Hepatocyte (in vitro differentiated cells): ENCODE data around the gene TAF5. TPM values are rescaled to one million over a fixed set of nuclear protein-coding genes. Genes with fewer than 3 reads are reported as not detected.

Source experiments
- DNase-seq: peaks from one replicate; pipeline ENCODE4 v3.0.0-alpha.2; 2016; ENCODE audit warnings: low spot score
- H2AFZ ChIP-seq: fragments of 200-600 bp; sonication (generic); 2 replicates; pipeline ENCODE4 v1.6.0; 2016; ENCODE audit warnings: antibody characterized with exemption, mild to moderate bottlenecking
- H3K27ac ChIP-seq: fragments of 200-600 bp; sonication (generic); 2 replicates; pipeline ENCODE4 v1.5.1; 2016; ENCODE audit warnings: mild to moderate bottlenecking
- H3K27me3 ChIP-seq: fragments of 200-600 bp; sonication (generic); 2 replicates; pipeline ENCODE4 v1.6.1; 2016
- H3K36me3 ChIP-seq: fragments of 200-600 bp; sonication (generic); replicated peaks from 2 replicates; pipeline ENCODE4 v1.5.1; 2016; ENCODE audit warnings: low read depth; ENCODE audit not compliant: insufficient read depth
- H3K4me1 ChIP-seq: fragments of 200-600 bp; sonication (generic); 2 replicates; pipeline ENCODE4 v1.5.1; 2016; ENCODE audit warnings: mild to moderate bottlenecking, moderate library complexity; ENCODE audit not compliant: insufficient read depth
- H3K4me2 ChIP-seq: fragments of 200-600 bp; sonication (generic); 2 replicates; pipeline ENCODE4 v1.6.0; 2016
- H3K4me3 ChIP-seq: fragments of 200-600 bp; sonication (generic); 2 replicates; pipeline ENCODE4 v1.5.1; 2016; ENCODE audit warnings: mild to moderate bottlenecking
- H3K79me2 ChIP-seq: fragments of 200-600 bp; sonication (generic); 2 replicates; pipeline ENCODE4 v1.6.0; 2017; ENCODE audit warnings: mild to moderate bottlenecking
- H3K9me2 ChIP-seq: fragments of 200-600 bp; sonication (generic); replicated peaks from 2 replicates; pipeline ENCODE4 v1.6.0; 2017; ENCODE audit warnings: mild to moderate bottlenecking; ENCODE audit not compliant: insufficient read depth
- H3K9me3 ChIP-seq: fragments of 200-600 bp; sonication (generic); 2 replicates; pipeline ENCODE4 v1.5.1; 2016; ENCODE audit warnings: low read depth, mild to moderate bottlenecking
- H4K20me1 ChIP-seq: fragments of 200-600 bp; sonication (generic); 2 replicates; pipeline ENCODE4 v1.6.0; 2016; ENCODE audit warnings: mild to moderate bottlenecking; ENCODE audit not compliant: insufficient read depth, poor library complexity, severe bottlenecking
- CTCF ChIP-seq: fragments of 200-600 bp; sonication (generic); IDR thresholded peaks from 2 replicates; pipeline ENCODE4 v1.5.1; 2016; ENCODE audit warnings: antibody characterized with exemption, mild to moderate bottlenecking; ENCODE audit not compliant: poor library complexity
- EZH2 ChIP-seq: fragments of 200-600 bp; sonication (generic); IDR thresholded peaks from 2 replicates; pipeline ENCODE4 v1.6.1; 2016; ENCODE audit warnings: antibody characterized with exemption, mild to moderate bottlenecking, borderline replicate concordance
- EZH2phosphoT487 ChIP-seq: fragments of 200-600 bp; sonication (generic); IDR thresholded peaks from one replicate; pipeline ENCODE4 v1.6.1; 2018; ENCODE audit warnings: antibody characterized with exemption, mild to moderate bottlenecking, low read depth, moderate library complexity; ENCODE audit not compliant: unreplicated experiment, severe bottlenecking
- WGBS: methylation state at CpG from one replicate; pipeline ENCODE4 v1.1.6; 2016; ENCODE audit warnings: low lambda C conversion rate; ENCODE audit errors: missing lambda C conversion rate; 5-methylcytosine and 5-hydroxymethylcytosine counted together
- polyA plus RNA-seq: library from polyadenylated mRNA; unstranded; fragments of >200 nt; fragmentation: Nextera tagmentation; extraction: Ambion mirVana; gene quantifications from 2 replicates; pipeline ENCODE4 v1.2.1, GENCODE V29; 2016
- total RNA-seq: library from RNA; depleted of rRNA; stranded (reverse); fragments of >200 nt; gene quantifications from 2 replicates; pipeline ENCODE4 v1.2.3, GENCODE V29; 2014

TAF5 gene
- total and polyA plus RNA-seq, 2 experiments from 2014 or later = 5.4 to 6.6 TPM

- Histone ChIP-seq H3K9me2 (no peaks in the 10 kb centered on the region), H4K20me1 (no peaks in the 10 kb centered on the region), H3K9me3 (no peaks in the 10 kb centered on the region), H3K4me1 (no peaks in the 10 kb centered on the region), H3K79me2 (no peaks in the 10 kb centered on the region), H3K27ac (no peak overlapping the region), H2AFZ (no peak overlapping the region), H3K36me3 (no peaks in the 10 kb centered on the region), H3K4me2 (no peak overlapping the region), H3K27me3 (no peaks in the 10 kb centered on the region), H3K4me3 (no peak overlapping the region)
- DNase-seq = no peak
- no peak for TF ChIP-seq CTCF
- no peak for TF ChIP-seq EZH2phosphoT487
- TF ChIP-seq EZH2 = no peak
Observed at GRCh38 chr10:103334567-103334966, 33.2 kb upstream of the TAF5 start.

- WGBS = 95% methylated on average over 4 of the region's 4 CpGs
- Histone ChIP-seq H3K4me3 (no peak overlapping the region), H3K27me3 (no peaks in the 10 kb centered on the region), H3K36me3 (no peaks in the 10 kb centered on the region), H4K20me1 (no peaks in the 10 kb centered on the region), H3K27ac (no peak overlapping the region), H3K9me3 (no peaks in the 10 kb centered on the region), H3K9me2 (no peaks in the 10 kb centered on the region), H3K4me1 (no peaks in the 10 kb centered on the region), H2AFZ (no peak overlapping the region), H3K4me2 (no peak overlapping the region), H3K79me2 (no peaks in the 10 kb centered on the region)
- DNase-seq = no peak
- TF ChIP-seq EZH2 (no peak), CTCF (no peak), EZH2phosphoT487 (no peak)
Observed at GRCh38 chr10:103336370-103336769, 31.4 kb upstream of the TAF5 start.

- Histone ChIP-seq H3K4me1 (peaks cover 7% of the 10 kb centered on the region), H3K27me3 (no peaks in the 10 kb centered on the region), H3K79me2 (peaks cover 16% of the 10 kb centered on the region), H3K4me3 (peak overlapping the region; percentile 61), H3K9me3 (no peaks in the 10 kb centered on the region), H3K9me2 (no peaks in the 10 kb centered on the region), H3K27ac (peak overlapping the region; percentile 92), H2AFZ (peak overlapping the region; percentile 99), H3K4me2 (peak overlapping the region; percentile 90), H3K36me3 (no peaks in the 10 kb centered on the region), H4K20me1 (no peaks in the 10 kb centered on the region)
- TF ChIP-seq EZH2phosphoT487 = no peak
- TF ChIP-seq CTCF = no peak
- TF ChIP-seq EZH2 = no peak
- WGBS = 55% methylated on average over 16 of the region's 16 CpGs
- no peak for DNase-seq
Observed at GRCh38 chr10:103350175-103350516, 17.6 kb upstream of the TAF5 start.

GRCh38 chr10:103350517-103351260, 17.1 kb upstream of the TAF5 start, which contains the start of gene PCGF6:
Gene PCGF6, minus strand, starts transcription at chr10:103351140. Its CDS starts 74 bp downstream, at chr10:103351066.
- TF ChIP-seq CTCF (no peak), EZH2 (no peak), EZH2phosphoT487 (no peak)
- peaks cover 16% of the 10 kb centered on the region for H3K79me2 ChIP-seq
- peak within 1 kb of the TSS; percentile 99 for H2AFZ ChIP-seq
- no peaks in the 10 kb centered on the region for H3K36me3 ChIP-seq
- H3K27ac ChIP-seq = peak within 1 kb of the TSS; percentile 92
- no peaks in the 10 kb centered on the region for H4K20me1 ChIP-seq
- DNase-seq = peak; percentile 93
- peak within 1 kb of the TSS; percentile 61 for H3K4me3 ChIP-seq
- no peaks in the 10 kb centered on the region for H3K9me2 ChIP-seq
- peak within 1 kb of the TSS; percentile 90 for H3K4me2 ChIP-seq
- peaks cover 7% of the 10 kb centered on the region for H3K4me1 ChIP-seq
- WGBS = under 1% methylated on average over 65 of the region's 82 CpGs
- H3K9me3 ChIP-seq = no peaks in the 10 kb centered on the region
- no peaks in the 10 kb centered on the region for H3K27me3 ChIP-seq
